Keratinocyte (primary cell): ENCODE results near the gene LDAH. TPM values are rescaled to one million over a fixed set of nuclear protein-coding genes. Genes with fewer than 3 reads are reported as not detected.

Experiments used
- DNase-seq: peaks from one replicate; pipeline ENCODE4 v3.0.0-alpha.2; 2011; ENCODE audit warnings: low read depth, missing footprints, low spot score
- FAIRE-seq: peaks from 2 replicates; lab custom pipeline; 2011; peaks lifted over from hg19 to GRCh38; lab: Jason Lieb, UNC
- H2AFZ ChIP-seq: 2 replicates; pipeline ENCODE4 v1.6.0; 2012; ENCODE audit warnings: low read length, control low read depth, inconsistent platforms; ENCODE audit not compliant: control insufficient read depth
- H3K27ac ChIP-seq: 2 replicates; pipeline ENCODE4 v1.5.1; 2011; ENCODE audit warnings: low read length; ENCODE audit not compliant: control insufficient read depth, insufficient read depth
- H3K27me3 ChIP-seq: 3 replicates; pipeline ENCODE4 v1.6.0; 2011; ENCODE audit warnings: low read length; ENCODE audit not compliant: control insufficient read depth, insufficient read depth; ENCODE audit errors: extremely low read depth
- H3K36me3 ChIP-seq, 2 experiments: 2 replicates in 1 of 2; 3 replicates in 1 of 2; pipeline ENCODE4 v1.5.1; 2011; ENCODE audit warnings: low read length in 2 of 2, mild to moderate bottlenecking in 1 of 2; ENCODE audit not compliant: control insufficient read depth in 2 of 2, insufficient read depth in 2 of 2; ENCODE audit errors: extremely low read depth in 1 of 2
- H3K4me1 ChIP-seq: 3 replicates; pipeline ENCODE4 v1.5.1; 2011; ENCODE audit warnings: low read length; ENCODE audit not compliant: control insufficient read depth, insufficient read depth; ENCODE audit errors: extremely low read depth
- H3K4me2 ChIP-seq: 3 replicates; pipeline ENCODE4 v1.6.0; 2011; ENCODE audit warnings: low read depth, low read length; ENCODE audit not compliant: control insufficient read depth, insufficient read depth; ENCODE audit errors: extremely low read depth
- H3K4me3 ChIP-seq, 3 experiments: fragments of 200-600 bp in 1 of 3; sonication (generic) in 1 of 3; 2 replicates in 2 of 3; 3 replicates in 1 of 3; pipeline ENCODE4 v1.5.1; 2011 to 2016; ENCODE audit warnings: low read length in 3 of 3, mild to moderate bottlenecking in 3 of 3, control low read depth in 2 of 3, inconsistent platforms in 1 of 3, low read depth in 1 of 3, mixed read lengths in 1 of 3, mixed run types in 1 of 3, moderate library complexity in 1 of 3; ENCODE audit not compliant: control insufficient read depth in 2 of 3, insufficient read depth in 2 of 3; ENCODE audit errors: extremely low read depth in 1 of 3
- H3K79me2 ChIP-seq: 2 replicates; pipeline ENCODE4 v1.6.0; 2012; ENCODE audit warnings: low read length; ENCODE audit not compliant: control insufficient read depth, insufficient read depth
- H3K9ac ChIP-seq: 3 replicates; pipeline ENCODE4 v1.6.0; 2011; ENCODE audit warnings: low read length; ENCODE audit not compliant: control insufficient read depth, insufficient read depth; ENCODE audit errors: extremely low read depth
- H3K9me1 ChIP-seq: 3 replicates; pipeline ENCODE4 v1.6.0; 2011; ENCODE audit warnings: low read length; ENCODE audit not compliant: control insufficient read depth, insufficient read depth; ENCODE audit errors: extremely low read depth
- H3K9me3 ChIP-seq: 2 replicates; pipeline ENCODE4 v1.5.1; 2012; ENCODE audit warnings: low read depth, low read length; ENCODE audit not compliant: control insufficient read depth
- H4K20me1 ChIP-seq: 3 replicates; pipeline ENCODE4 v1.6.0; 2011; ENCODE audit warnings: low read length; ENCODE audit not compliant: control insufficient read depth, insufficient read depth; ENCODE audit errors: extremely low read depth
- CTCF ChIP-seq, 3 experiments: IDR thresholded peaks in 1 of 3; conservative IDR thresholded peaks in 1 of 3; optimal IDR thresholded peaks in 1 of 3; 2 replicates in 2 of 3; 3 replicates in 1 of 3; pipeline versions ENCODE3 to v1.5.1; 2011; ENCODE audit warnings: low read length in 3 of 3, mild to moderate bottlenecking in 3 of 3, moderate library complexity in 2 of 3, control low read depth in 1 of 3, inconsistent platforms in 1 of 3; ENCODE audit not compliant: insufficient read depth in 2 of 3; ENCODE audit errors: extremely low read depth in 1 of 3
- EZH2 ChIP-seq: IDR thresholded peaks from one replicate; pipeline ENCODE4 v1.6.1; 2012; ENCODE audit warnings: inconsistent platforms, mild to moderate bottlenecking, low read length, moderate library complexity
- dilution Hi-C: fragments of 300-500 bp; cut with MboI; formaldehyde crosslinking; loops from one replicate; pipeline ENCODE4 v1.7.0; 2020; ENCODE audit warnings: low sequenced_read_pairs; ENCODE audit not compliant: extremely low pct_ligation_motif_present
- polyA plus RNA-seq, 5 experiments: library from polyadenylated mRNA; depleted of rRNA in 3 of 5; stranded (reverse) in 3 of 5; stranded (forward) in 1 of 5; unstranded in 1 of 5; fragments of >200 nt; gene quantifications; 1 replicate in 1 of 5; 2 replicates in 3 of 5; 3 replicates in 1 of 5; pipeline versions ENCODE4 v1.2.1 to v1.2.3, GENCODE V29; 2011 to 2012; ENCODE audit warnings: missing spikeins in 2 of 5, low read depth in 1 of 5, low replicate concordance in 1 of 5

Gene LDAH
- polyA plus RNA-seq, 1 donor (not counting 4 experiments of a cell fraction or from before 2014, with no cell fraction given) = 22.7 TPM

GRCh38 chr2:20803226-20803682 lies 19.6 kb downstream of the LDAH start:
- Histone ChIP-seq H3K79me2 (no peaks in the 10 kb centered on the region), H3K36me3 (no peaks in the 10 kb centered on the region), H3K4me1 (no peaks in the 10 kb centered on the region), H2AFZ (no peak overlapping the region), H3K9me3 (no peaks in the 10 kb centered on the region), H3K4me2 (no peak overlapping the region), H3K9ac (no peak overlapping the region), H3K4me3 (no peak overlapping the region), H3K9me1 (no peaks in the 10 kb centered on the region), H3K27ac (no peak overlapping the region), H4K20me1 (no peaks in the 10 kb centered on the region), H3K27me3 (no peaks in the 10 kb centered on the region)
- no peak for FAIRE-seq
- TF ChIP-seq EZH2 = no peak
- no peak for TF ChIP-seq CTCF (optimal IDR thresholded peaks at IDR 0.05 in 1 of 3, IDR thresholded peaks at IDR 0.05 in 1 of 3, conservative IDR thresholded peaks at IDR 0.05 in 1 of 3; ENCODE audit: extremely low read depth in 1 of 3, insufficient read depth in 2 of 3, low read length in 3 of 3)
- no peak for DNase-seq
- dilution Hi-C loops = no loop called here

DNA sequence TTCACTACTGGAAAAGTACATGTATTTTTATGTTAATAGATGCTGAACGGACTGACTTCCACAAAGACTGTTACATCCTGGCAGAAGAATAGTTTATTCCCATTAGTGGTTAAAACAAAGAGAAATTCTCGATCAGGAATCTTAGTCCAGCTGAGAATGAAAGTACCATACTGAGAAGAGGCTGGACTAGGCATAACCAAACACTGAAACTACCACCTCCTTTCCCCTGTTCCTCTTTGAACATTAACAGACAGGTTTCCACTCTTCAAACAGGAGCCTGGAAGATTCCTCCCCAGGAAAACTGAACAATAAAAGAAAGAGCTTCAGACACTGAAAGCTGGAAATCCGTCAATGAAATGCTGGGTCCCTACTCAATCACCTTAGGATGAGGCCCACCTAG lies 25.8 kb downstream of the LDAH start:
- FAIRE-seq (no peak), DNase-seq (no peak)
- Histone ChIP-seq H3K9ac (no peak overlapping the region), H3K4me3 (no peak overlapping the region), H3K27ac (no peak overlapping the region), H3K9me1 (no peaks in the 10 kb centered on the region), H3K9me3 (no peaks in the 10 kb centered on the region), H4K20me1 (no peaks in the 10 kb centered on the region), H3K79me2 (no peaks in the 10 kb centered on the region), H2AFZ (no peak overlapping the region), H3K4me1 (peaks cover 9% of the 10 kb centered on the region), H3K27me3 (no peaks in the 10 kb centered on the region), H3K36me3 (no peaks in the 10 kb centered on the region), H3K4me2 (no peak overlapping the region)
- dilution Hi-C loops = loop anchor here (25.0 kb wide), 1 partner anchor 165 kb away; no protein-coding TSS in a partner anchor
- TF ChIP-seq EZH2 (no peak), CTCF (optimal IDR thresholded peaks at IDR 0.05 in 1 of 3, IDR thresholded peaks at IDR 0.05 in 1 of 3, conservative IDR thresholded peaks at IDR 0.05 in 1 of 3; ENCODE audit: extremely low read depth in 1 of 3, insufficient read depth in 2 of 3, low read length in 3 of 3) (no peak)
